ENCODE data around the gene NCBP2L.

DNA sequence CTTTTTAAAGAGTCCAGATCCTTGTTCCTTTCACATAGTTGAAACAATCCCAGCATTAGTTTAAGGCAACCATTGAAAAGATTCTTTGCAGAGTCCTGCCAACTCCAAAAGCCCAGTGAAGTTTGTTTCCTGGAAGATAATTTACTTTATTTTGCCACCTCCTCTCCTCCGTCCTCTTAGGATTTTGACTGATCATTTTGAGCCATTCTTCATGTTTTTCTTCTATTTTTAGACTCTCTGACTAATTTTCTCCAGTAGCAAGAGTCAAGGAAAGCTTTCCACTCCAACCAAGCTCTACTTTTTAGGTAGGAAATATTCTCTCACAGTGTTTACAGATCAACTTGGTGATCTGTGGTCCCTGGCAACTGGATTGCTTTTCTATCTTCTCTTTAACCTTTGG is 10.3 kb downstream of the NCBP2L start:
- TF ChIP-seq CTCF (IDR thresholded peaks at IDR 0.05): no peak
- TF ChIP-seq POLR2A (IDR thresholded peaks at IDR 0.05): no peak
